Activated T-cell treated with anti-CD3 and anti-CD28 coated beads, Interleukin-2, amount 50 U/mL, for 72 hours (primary cell): ENCODE results near the gene UGT1A3. TPM values are rescaled to one million over a fixed set of nuclear protein-coding genes. Genes with fewer than 3 reads are reported as not detected.
"Not testable (repeated sequence)": the region's sequence is repeated elsewhere in the genome, so short reads cannot be mapped to it uniquely, and the experiment has no call there.

Experiments used
- ATAC-seq, 2 donors: fragments of 150-1000 bp; cut with Tn5 transposase; replicated peaks in 1 of 2; 2 replicates each; pipeline ENCODE4 v1.10.0; 2021; ENCODE audit warnings: moderate library complexity in 2 of 2, mild to moderate bottlenecking in 1 of 2
- DNase-seq, 2 donors: peaks; one replicate each; pipeline ENCODE4 v3.0.0; 2021 to 2022; ENCODE audit warnings: mixed read lengths in 1 of 2
- H3K27ac Mint-ChIP-seq: one replicate; pipeline ENCODE4 v1.8.0; 2022; ENCODE audit warnings: mild to moderate bottlenecking, moderate library complexity, mixed read lengths
- H3K27me3 Mint-ChIP-seq: one replicate; pipeline ENCODE4 v1.8.0; 2022; ENCODE audit warnings: low read depth, mixed read lengths
- H3K36me3 Mint-ChIP-seq, 2 donors: one replicate each; pipeline ENCODE4 v1.8.0; 2022; ENCODE audit warnings: mixed read lengths in 2 of 2, mild to moderate bottlenecking in 1 of 2; ENCODE audit not compliant: insufficient read depth in 2 of 2
- H3K4me1 Mint-ChIP-seq: one replicate; pipeline ENCODE4 v1.8.0; 2022; ENCODE audit warnings: low read depth, mixed read lengths
- H3K4me3 Mint-ChIP-seq, 2 donors: one replicate each; pipeline ENCODE4 v1.8.0; 2022; ENCODE audit warnings: mild to moderate bottlenecking in 2 of 2, mixed read lengths in 2 of 2, moderate library complexity in 2 of 2
- H3K9me3 Mint-ChIP-seq, 2 donors: one replicate each; pipeline ENCODE4 v1.8.0; 2022; ENCODE audit warnings: mixed read lengths in 2 of 2
- total RNA-seq, 2 donors: library from RNA; stranded (reverse); gene quantifications; one replicate each; pipeline ENCODE4 v1.2.3, GENCODE V29; 2022

The UGT1A3 gene
- total RNA-seq, 2 donors from 2014 or later, result not detected

GRCh38 chr2:233714121-233714520 is 14.7 kb upstream of the UGT1A3 start:
- H3K27me3 Mint-ChIP-seq, result peaks cover 44% of the 10 kb centered on the region

GRCh38 chr2:233718552-233718951 is 10.3 kb upstream of the UGT1A3 start, which contains the start of gene UGT1A4:
Gene UGT1A4, plus strand, starts transcription at chr2:233718736. Its CDS starts 85 bp downstream, at chr2:233718821.
- H3K27me3 Mint-ChIP-seq, result peaks cover 46% of the 10 kb centered on the region
- ATAC-seq (no peak), DNase-seq (no peak)
- H3K36me3 Mint-ChIP-seq, result no peaks in the 10 kb centered on the region
- no peaks in the 10 kb centered on the region for H3K9me3 Mint-ChIP-seq
- no peak within 1 kb of the TSS for H3K4me3 Mint-ChIP-seq
- peaks cover 10% of the 10 kb centered on the region for H3K4me1 Mint-ChIP-seq
- no peak within 1 kb of the TSS for H3K27ac Mint-ChIP-seq

More at GRCh38 chr2:233714121-233714520, 14.7 kb upstream of the UGT1A3 start:
- no peak for DNase-seq
- Mint-ChIP-seq H3K9me3 (no peaks in the 10 kb centered on the region), H3K36me3 (no peaks in the 10 kb centered on the region), H3K4me1 (peaks cover 10% of the 10 kb centered on the region), H3K27ac (no peak overlapping the region), H3K4me3 (no peak overlapping the region)
- ATAC-seq, result peak in 1 of 2 donors; percentile 32

GRCh38 chr2:233736868-233737653 is 8.2 kb downstream of the UGT1A3 start:
- H3K4me1 Mint-ChIP-seq, H3K36me3 Mint-ChIP-seq, H3K27ac Mint-ChIP-seq, ATAC-seq, H3K9me3 Mint-ChIP-seq, DNase-seq, H3K4me3 Mint-ChIP-seq: not testable (repeated sequence)
- peaks cover 35% of the 10 kb centered on the region for H3K27me3 Mint-ChIP-seq

GRCh38 chr2:233740870-233741269 is 12.0 kb downstream of the UGT1A3 start:
- Mint-ChIP-seq H3K27ac (no peak overlapping the region), H3K36me3 (no peaks in the 10 kb centered on the region), H3K4me1 (no peaks in the 10 kb centered on the region), H3K4me3 (no peak overlapping the region), H3K9me3 (no peaks in the 10 kb centered on the region), H3K27me3 (peaks cover 17% of the 10 kb centered on the region)
- ATAC-seq (no peak), DNase-seq (no peak)

- Mint-ChIP-seq H3K9me3 (no peaks in the 10 kb centered on the region), H3K36me3 (no peaks in the 10 kb centered on the region), H3K27me3 (peaks cover 12% of the 10 kb centered on the region), H3K27ac (no peak overlapping the region), H3K4me1 (no peaks in the 10 kb centered on the region), H3K4me3 (no peak overlapping the region)
- no peak for DNase-seq
- ATAC-seq, result no peak
These were observed 14.8 kb downstream of the UGT1A3 start for GRCh38 chr2:233743464-233744259.

GRCh38 chr2:233745073-233745755 is 16.4 kb downstream of the UGT1A3 start:
- DNase-seq (no peak), ATAC-seq (no peak)
- Mint-ChIP-seq H3K9me3 (peaks cover 0 to 4% of the 10 kb centered on the region in 2 donors), H3K36me3 (peaks cover 0 to 2% of the 10 kb centered on the region in 2 donors), H3K4me3 (no peak overlapping the region), H3K27ac (no peak overlapping the region), H3K27me3 (peaks cover 14% of the 10 kb centered on the region), H3K4me1 (no peaks in the 10 kb centered on the region)

DNA sequence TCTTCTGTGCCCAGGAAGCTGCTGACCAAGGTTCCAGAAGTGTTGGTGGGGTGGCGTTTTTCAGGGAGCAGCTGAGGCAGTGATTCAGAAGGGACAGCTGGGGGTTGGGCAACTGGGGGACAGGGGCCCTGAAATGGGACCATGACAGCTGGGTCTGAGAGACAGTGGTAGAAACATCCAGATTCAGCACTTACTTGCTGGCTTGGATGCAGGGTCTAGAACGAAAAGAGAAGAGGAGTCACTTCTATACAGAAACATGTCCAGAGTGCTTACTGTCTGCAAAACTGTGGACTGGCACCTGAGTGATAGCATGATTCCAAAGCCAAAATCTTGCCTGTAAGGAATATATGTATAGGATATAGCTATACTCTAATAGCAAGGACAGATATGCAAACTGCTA is 17.0 kb downstream of the UGT1A3 start:
- H3K27me3 Mint-ChIP-seq, result peaks cover 14% of the 10 kb centered on the region
- DNase-seq, H3K36me3 Mint-ChIP-seq, H3K27ac Mint-ChIP-seq, ATAC-seq, H3K9me3 Mint-ChIP-seq, H3K4me1 Mint-ChIP-seq, H3K4me3 Mint-ChIP-seq: not testable (repeated sequence)

DNA sequence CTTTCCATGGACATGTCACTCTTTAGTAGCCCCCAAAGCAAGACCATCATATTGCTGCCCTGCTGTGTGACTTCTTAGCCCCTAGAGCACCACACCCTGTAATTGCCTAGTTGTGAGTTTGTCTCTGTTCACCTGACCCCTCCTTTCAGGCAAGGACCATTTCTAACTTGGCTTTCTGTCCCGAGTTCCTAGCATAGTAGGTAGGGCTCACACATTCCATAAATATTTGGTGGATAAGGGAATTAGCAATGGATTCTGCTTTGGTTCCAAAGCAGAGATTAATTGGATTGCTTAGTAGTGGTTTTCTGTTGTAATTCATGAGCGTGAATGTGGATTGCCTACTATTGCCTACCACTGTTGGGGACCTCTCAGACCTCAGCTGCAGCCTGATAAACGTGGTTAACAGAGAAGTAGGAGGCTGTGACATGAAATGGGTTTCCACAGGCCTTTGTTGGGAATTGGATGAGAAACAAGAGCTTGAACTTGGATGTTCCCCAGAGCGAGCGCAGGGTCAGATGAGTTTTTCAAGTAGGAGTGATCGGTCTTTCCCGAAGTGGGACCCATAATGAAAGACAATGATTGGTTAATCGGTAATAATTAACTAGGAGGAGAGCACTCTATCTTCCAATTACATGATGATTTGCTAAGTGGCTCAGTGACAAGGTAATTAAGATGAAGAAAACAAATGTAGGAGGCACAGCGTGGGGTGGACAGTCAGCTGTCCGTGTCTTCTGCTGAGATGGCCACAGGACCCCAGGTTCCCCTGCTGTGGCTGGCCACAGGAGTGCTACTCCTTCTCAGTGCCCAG is 17.8 kb downstream of the UGT1A3 start:
- Mint-ChIP-seq H3K36me3 (peaks cover 1 to 4% of the 10 kb centered on the region in 2 donors), H3K27me3 (peaks cover 14% of the 10 kb centered on the region), H3K4me1 (no peaks in the 10 kb centered on the region), H3K27ac (no peak overlapping the region), H3K9me3 (peaks cover 4 to 5% of the 10 kb centered on the region in 2 donors), H3K4me3 (no peak overlapping the region)
- ATAC-seq (no peak), DNase-seq (no peak)

- Mint-ChIP-seq H3K4me1 (no peaks in the 10 kb centered on the region), H3K27me3 (peaks cover 14% of the 10 kb centered on the region), H3K27ac (no peak overlapping the region), H3K36me3 (peaks cover 1 to 4% of the 10 kb centered on the region in 2 donors), H3K9me3 (peaks cover 4 to 5% of the 10 kb centered on the region in 2 donors), H3K4me3 (no peak overlapping the region)
- DNase-seq (no peak), ATAC-seq (no peak)
These were observed 18.4 kb downstream of the UGT1A3 start for GRCh38 chr2:233747283-233747544.

DNA sequence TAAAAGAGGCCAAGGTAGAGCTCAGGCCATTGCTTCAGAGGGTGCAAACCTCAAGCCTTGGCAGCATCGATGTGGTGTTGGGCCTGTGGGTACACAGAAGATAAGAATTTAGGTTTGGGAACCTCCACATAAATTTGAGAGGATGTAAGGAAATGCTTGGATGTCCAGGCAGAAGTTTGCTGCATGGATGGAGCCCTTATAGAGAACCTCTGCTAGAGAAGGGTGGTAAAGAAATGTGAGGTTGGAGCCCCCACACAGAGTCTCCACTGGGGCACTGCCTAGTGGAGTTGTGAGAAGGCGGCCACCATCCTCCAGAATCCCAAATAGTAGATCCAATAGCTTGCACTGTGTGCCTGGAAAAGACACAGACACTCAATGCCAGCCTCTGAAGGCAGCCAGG is 21.8 kb downstream of the UGT1A3 start:
- not testable (repeated sequence) for H3K9me3 Mint-ChIP-seq, H3K4me1 Mint-ChIP-seq, DNase-seq, H3K4me3 Mint-ChIP-seq, H3K27ac Mint-ChIP-seq, H3K36me3 Mint-ChIP-seq, ATAC-seq
- H3K27me3 Mint-ChIP-seq, result peaks cover 20% of the 10 kb centered on the region

DNA sequence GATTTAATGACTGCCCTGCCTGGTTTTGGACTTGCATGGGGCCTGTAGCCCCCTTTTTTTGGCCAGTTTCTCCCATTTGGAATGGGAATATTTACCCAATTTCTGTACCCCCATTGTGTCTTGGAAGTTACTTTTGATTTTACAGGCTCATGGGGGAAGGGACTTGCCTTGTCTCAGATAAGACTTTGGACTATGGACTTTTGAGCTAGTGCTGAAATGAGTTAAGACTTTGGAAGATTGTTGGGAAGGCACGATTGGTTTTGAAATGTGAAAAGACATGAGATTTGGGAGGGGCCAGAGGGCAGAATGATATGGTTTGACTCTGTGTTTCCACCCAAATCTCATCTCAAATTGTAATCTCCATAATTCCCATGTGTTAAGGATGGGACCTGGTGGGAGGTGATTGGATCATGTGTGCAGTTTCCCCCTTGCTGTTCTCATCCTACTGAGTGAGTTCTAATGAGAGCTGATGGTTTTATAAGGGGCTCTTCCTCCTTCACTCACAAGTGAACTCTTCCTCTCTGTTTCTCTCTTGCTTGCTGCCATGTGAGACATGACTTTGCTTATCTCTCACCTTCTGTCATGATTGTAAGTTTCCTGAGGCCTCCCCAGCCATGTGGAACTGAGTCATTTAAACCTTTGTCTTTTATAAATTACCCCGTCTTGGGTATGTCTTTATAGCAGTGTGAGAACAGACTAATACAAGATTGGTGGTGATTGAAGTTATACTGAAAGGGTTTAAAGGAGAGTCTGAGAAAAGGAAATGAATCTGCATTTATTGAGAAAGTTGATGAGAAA is 22.6 kb downstream of the UGT1A3 start:
- peaks cover 20% of the 10 kb centered on the region for H3K27me3 Mint-ChIP-seq
- not testable (repeated sequence) for H3K36me3 Mint-ChIP-seq, H3K4me3 Mint-ChIP-seq, ATAC-seq, H3K9me3 Mint-ChIP-seq, H3K27ac Mint-ChIP-seq, H3K4me1 Mint-ChIP-seq, DNase-seq
